Measurements from ENCODE around the gene SEMA6C. TPM values are rescaled to one million over a fixed set of nuclear protein-coding genes. Genes with fewer than 3 reads are reported as not detected.

SEMA6C gene
- total and polyA plus RNA-seq, 2 of the 13 experiments (the other 11 are each of a cell fraction or from before 2014, with no cell fraction given) = 1.4 to 2.9 TPM

GRCh38 chr1:151146412-151147131 lies at the start of gene SEMA6C (continued):
- TF ChIP-seq ZSCAN29 (CRISPR knock-in tag; conservative IDR thresholded peaks at IDR 0.05) (no peak), MIXL1 (CRISPR knock-in tag; IDR thresholded peaks at IDR 0.05) (no peak), THAP11 (CRISPR knock-in tag; IDR thresholded peaks at IDR 0.05) (peak; percentile 39; the same call in 1 of the 2 replicates), HDAC2 (CRISPR knock-in tag; IDR thresholded peaks at IDR 0.05) (peak; percentile 21; the same call in 1 of the 2 replicates), ZNF224 (CRISPR knock-in tag; IDR thresholded peaks at IDR 0.05) (0 out of 2 replicates have a peak, but pooled peaks have one; percentile 72), KDM3A (CRISPR knock-in tag; IDR thresholded peaks at IDR 0.05; ENCODE audit: low read depth) (0 out of 2 replicates have a peak, but pooled peaks have one; percentile 38), ARID2 (CRISPR knock-in tag; IDR thresholded peaks at IDR 0.05; ENCODE audit: borderline replicate concordance) (0 out of 2 replicates have a peak, but pooled peaks have one; percentile 60), ZNF354B (CRISPR knock-in tag; IDR thresholded peaks at IDR 0.05) (no peak), ZC3H4 (CRISPR knock-in tag; IDR thresholded peaks at IDR 0.05; ENCODE audit: borderline replicate concordance) (no peak), PHB2 (IDR thresholded peaks at IDR 0.05; ENCODE audit: partially characterized antibody) (no peak), RFX5 (IDR thresholded peaks at IDR 0.05; ENCODE audit: low read depth, low read length) (no peak), MEIS2 (CRISPR knock-in tag; IDR thresholded peaks at IDR 0.05) (no peak), MTA1 (CRISPR knock-in tag; IDR thresholded peaks at IDR 0.05; ENCODE audit: borderline replicate concordance) (peak; percentile 37; the same call in 1 of the 2 replicates), CAMTA2 (CRISPR knock-in tag; IDR thresholded peaks at IDR 0.05; ENCODE audit: borderline replicate concordance) (0 out of 2 replicates have a peak, but pooled peaks have one; percentile 52), MEIS1 (CRISPR knock-in tag; IDR thresholded peaks at IDR 0.05; ENCODE audit: borderline replicate concordance) (0 out of 2 replicates have a peak, but pooled peaks have one; percentile 12), HOXA5 (CRISPR knock-in tag; IDR thresholded peaks at IDR 0.05) (peak; percentile 47; the same call in 1 of the 2 replicates), TBX2 (CRISPR knock-in tag; IDR thresholded peaks at IDR 0.05; ENCODE audit: borderline replicate concordance) (peak; percentile 97), ZNF879 (CRISPR knock-in tag; IDR thresholded peaks at IDR 0.05) (peak; percentile 75; the same call in 1 of the 2 replicates), ARNT (IDR thresholded peaks at IDR 0.05) (no peak), ZMYM3 (CRISPR knock-in tag; IDR thresholded peaks at IDR 0.05) (peak; percentile 28; the same call in 1 of the 2 replicates), MED1 (CRISPR knock-in tag; IDR thresholded peaks at IDR 0.05) (0 out of 2 replicates have a peak, but pooled peaks have one; percentile 9), GATA4 (IDR thresholded peaks at IDR 0.05; ENCODE audit: borderline replicate concordance, low read depth) (peak; percentile 49; the same call in 1 of the 2 replicates)
- TF ChIP-seq, protein P1, sequence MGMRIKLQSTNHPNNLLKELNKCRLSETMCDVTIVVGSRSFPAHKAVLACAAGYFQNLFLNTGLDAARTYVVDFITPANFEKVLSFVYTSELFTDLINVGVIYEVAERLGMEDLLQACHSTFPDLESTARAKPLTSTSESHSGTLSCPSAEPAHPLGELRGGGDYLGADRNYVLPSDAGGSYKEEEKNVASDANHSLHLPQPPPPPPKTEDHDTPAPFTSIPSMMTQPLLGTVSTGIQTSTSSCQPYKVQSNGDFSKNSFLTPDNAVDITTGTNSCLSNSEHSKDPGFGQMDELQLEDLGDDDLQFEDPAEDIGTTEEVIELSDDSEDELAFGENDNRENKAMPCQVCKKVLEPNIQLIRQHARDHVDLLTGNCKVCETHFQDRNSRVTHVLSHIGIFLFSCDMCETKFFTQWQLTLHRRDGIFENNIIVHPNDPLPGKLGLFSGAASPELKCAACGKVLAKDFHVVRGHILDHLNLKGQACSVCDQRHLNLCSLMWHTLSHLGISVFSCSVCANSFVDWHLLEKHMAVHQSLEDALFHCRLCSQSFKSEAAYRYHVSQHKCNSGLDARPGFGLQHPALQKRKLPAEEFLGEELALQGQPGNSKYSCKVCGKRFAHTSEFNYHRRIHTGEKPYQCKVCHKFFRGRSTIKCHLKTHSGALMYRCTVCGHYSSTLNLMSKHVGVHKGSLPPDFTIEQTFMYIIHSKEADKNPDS (CRISPR knock-in tag; IDR thresholded peaks at IDR 0.05) = no peak
- TF ChIP-seq, protein P2, sequence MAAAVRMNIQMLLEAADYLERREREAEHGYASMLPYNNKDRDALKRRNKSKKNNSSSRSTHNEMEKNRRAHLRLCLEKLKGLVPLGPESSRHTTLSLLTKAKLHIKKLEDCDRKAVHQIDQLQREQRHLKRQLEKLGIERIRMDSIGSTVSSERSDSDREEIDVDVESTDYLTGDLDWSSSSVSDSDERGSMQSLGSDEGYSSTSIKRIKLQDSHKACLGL (CRISPR knock-in tag; IDR thresholded peaks at IDR 0.05) = no peak; the same call in none of the 2 replicates
- TF ChIP-seq, protein P3, sequence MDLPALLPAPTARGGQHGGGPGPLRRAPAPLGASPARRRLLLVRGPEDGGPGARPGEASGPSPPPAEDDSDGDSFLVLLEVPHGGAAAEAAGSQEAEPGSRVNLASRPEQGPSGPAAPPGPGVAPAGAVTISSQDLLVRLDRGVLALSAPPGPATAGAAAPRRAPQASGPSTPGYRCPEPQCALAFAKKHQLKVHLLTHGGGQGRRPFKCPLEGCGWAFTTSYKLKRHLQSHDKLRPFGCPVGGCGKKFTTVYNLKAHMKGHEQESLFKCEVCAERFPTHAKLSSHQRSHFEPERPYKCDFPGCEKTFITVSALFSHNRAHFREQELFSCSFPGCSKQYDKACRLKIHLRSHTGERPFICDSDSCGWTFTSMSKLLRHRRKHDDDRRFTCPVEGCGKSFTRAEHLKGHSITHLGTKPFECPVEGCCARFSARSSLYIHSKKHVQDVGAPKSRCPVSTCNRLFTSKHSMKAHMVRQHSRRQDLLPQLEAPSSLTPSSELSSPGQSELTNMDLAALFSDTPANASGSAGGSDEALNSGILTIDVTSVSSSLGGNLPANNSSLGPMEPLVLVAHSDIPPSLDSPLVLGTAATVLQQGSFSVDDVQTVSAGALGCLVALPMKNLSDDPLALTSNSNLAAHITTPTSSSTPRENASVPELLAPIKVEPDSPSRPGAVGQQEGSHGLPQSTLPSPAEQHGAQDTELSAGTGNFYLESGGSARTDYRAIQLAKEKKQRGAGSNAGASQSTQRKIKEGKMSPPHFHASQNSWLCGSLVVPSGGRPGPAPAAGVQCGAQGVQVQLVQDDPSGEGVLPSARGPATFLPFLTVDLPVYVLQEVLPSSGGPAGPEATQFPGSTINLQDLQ (CRISPR knock-in tag; IDR thresholded peaks at IDR 0.05) = no peak
